Measurements from ENCODE around the gene COL25A1.

DNA sequence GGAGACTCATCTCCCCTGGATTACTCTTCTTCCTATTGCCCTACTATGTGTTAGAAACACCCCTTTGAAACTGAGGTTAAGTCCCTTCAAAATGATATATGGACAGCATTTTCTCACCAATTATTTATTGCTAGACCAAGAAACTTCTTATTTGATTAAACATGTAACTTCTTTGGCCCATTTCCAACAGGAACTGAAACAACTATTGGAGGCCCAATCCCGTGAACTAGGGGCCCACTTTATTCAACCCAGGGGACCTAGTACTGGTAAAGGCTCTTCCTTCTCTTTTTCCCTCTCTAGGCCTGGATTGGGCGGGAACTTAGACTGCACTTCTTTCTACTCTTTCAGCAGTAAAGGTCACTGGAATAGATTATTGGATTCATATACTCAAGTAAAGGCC lies 16.7 kb upstream of the COL25A1 start:
- TF ChIP-seq, protein P1, sequence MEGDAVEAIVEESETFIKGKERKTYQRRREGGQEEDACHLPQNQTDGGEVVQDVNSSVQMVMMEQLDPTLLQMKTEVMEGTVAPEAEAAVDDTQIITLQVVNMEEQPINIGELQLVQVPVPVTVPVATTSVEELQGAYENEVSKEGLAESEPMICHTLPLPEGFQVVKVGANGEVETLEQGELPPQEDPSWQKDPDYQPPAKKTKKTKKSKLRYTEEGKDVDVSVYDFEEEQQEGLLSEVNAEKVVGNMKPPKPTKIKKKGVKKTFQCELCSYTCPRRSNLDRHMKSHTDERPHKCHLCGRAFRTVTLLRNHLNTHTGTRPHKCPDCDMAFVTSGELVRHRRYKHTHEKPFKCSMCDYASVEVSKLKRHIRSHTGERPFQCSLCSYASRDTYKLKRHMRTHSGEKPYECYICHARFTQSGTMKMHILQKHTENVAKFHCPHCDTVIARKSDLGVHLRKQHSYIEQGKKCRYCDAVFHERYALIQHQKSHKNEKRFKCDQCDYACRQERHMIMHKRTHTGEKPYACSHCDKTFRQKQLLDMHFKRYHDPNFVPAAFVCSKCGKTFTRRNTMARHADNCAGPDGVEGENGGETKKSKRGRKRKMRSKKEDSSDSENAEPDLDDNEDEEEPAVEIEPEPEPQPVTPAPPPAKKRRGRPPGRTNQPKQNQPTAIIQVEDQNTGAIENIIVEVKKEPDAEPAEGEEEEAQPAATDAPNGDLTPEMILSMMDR (IDR thresholded peaks at IDR 0.05; ENCODE audit: extremely low read depth in 1 of 2, insufficient read depth in 1 of 2, low read depth in 1 of 2, low read length in 2 of 2), result no peak
- TF ChIP-seq POLR2A (IDR thresholded peaks at IDR 0.05; ENCODE audit: low read depth, low read length) (no peak), FOS (IDR thresholded peaks at IDR 0.05; ENCODE audit: borderline replicate concordance, insufficient read depth, low read length) (no peak)
